ENCODE measurements around the gene RGPD6. TPM values are rescaled to one million over a fixed set of nuclear protein-coding genes. Genes with fewer than 3 reads are reported as not detected.
A peak's percentile ranks its signal among the peaks of the same experiment; 100 is the strongest.
"Not testable (repeated sequence)": the region's sequence is repeated elsewhere in the genome, so short reads cannot be mapped to it uniquely, and the experiment has no call there.

Gene RGPD6
- total RNA-seq, 2 donors from 2014 or later, result 60.8 to 173 TPM

- not testable (repeated sequence) for H3K27me3 Mint-ChIP-seq; H3K36me3 Mint-ChIP-seq (ENCODE audit: low read depth); H3K9me3 ChIP-seq (ENCODE audit: control insufficient read depth, low read length, poor library complexity, severe bottlenecking); H3K27ac Mint-ChIP-seq; DNase-seq; H3K4me1 Mint-ChIP-seq; ATAC-seq; H3K4me3 Mint-ChIP-seq
Observed at GRCh38 chr2:110472171-110473058, 104.6 kb downstream of the RGPD6 start, which contains the start of gene LIMS4. TSS of gene LIMS4 (minus strand) at chr2:110472816. CDS start at chr2:110472778, 38 bp downstream.

DNA sequence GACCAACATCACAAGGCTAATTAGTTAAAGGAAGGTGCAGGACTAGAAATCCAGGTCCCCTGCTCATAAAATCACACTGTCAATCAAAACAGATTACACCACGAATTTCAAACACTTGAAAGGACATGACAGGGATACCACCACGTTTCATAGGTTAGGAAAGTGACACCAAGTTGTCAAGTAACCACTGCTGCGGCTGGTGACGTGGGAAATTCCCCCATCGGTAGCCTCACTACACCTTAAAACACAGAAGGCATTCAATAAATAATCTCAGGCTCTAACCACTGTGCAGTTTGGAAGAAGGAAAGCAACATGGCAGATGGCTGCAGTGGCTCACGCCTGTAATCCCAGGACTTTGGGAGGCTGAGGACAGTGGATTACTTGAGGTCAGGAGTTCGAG, 108.1 kb downstream of the RGPD6 start:
- not testable (repeated sequence) for H3K27me3 Mint-ChIP-seq; DNase-seq; H3K4me1 Mint-ChIP-seq; H3K36me3 Mint-ChIP-seq (ENCODE audit: low read depth); H3K9me3 ChIP-seq (ENCODE audit: control insufficient read depth, low read length, poor library complexity, severe bottlenecking); H3K27ac Mint-ChIP-seq; H3K4me3 Mint-ChIP-seq
- ATAC-seq, result peak; percentile 54

DNA sequence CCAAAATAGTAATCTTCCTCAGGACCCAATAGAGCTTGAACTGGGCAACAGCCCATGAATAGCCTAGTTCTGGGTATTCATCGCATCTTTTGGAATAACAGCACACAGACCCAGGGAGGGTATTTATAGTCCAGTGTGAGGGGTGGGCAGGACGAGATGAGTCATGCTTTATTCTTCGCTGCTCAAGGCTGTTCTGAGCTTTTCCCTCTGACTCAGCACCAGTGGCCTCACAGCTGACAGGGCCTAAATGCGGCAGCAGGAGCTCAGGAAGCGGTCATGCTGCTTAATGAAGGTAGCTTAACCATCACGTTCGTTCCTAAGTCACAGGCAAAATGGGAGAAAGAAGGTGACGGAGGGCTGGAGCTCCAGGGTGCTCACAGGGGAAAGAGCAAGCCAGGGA, 111.7 kb downstream of the RGPD6 start:
- ATAC-seq; H3K4me3 Mint-ChIP-seq; H3K27me3 Mint-ChIP-seq; H3K4me1 Mint-ChIP-seq; H3K27ac Mint-ChIP-seq; H3K36me3 Mint-ChIP-seq (ENCODE audit: low read depth); H3K9me3 ChIP-seq (ENCODE audit: control insufficient read depth, low read length, poor library complexity, severe bottlenecking); DNase-seq: not testable (repeated sequence)

Other genes with a start within 250 kb of the RGPD6 start
- gene LIMS4, start 104.4 kb downstream of the RGPD6 start, total RNA-seq, result 1 to 10 TPM in 1 of 2 donors, under 1 TPM in 1; 0.44 to 1.4 TPM
- gene BUB1, start 100.8 kb upstream of the RGPD6 start, total RNA-seq, result 1 to 10 TPM; 3.2 to 8.6 TPM
- gene ACOXL, start 155.4 kb upstream of the RGPD6 start, total RNA-seq, result not detected